HepG2 (cell line): ENCODE results near the gene COPZ2. TPM values are rescaled to one million over a fixed set of nuclear protein-coding genes. Genes with fewer than 3 reads are reported as not detected.
A peak's percentile ranks its signal among the peaks of the same experiment; 100 is the strongest.

ENCODE experiments used
- ARID2 ChIP-seq: sonication (generic); formaldehyde crosslinking; IDR thresholded peaks from 2 replicates; pipeline ENCODE4 v1.8.1; 2022; ENCODE audit warnings: mild to moderate bottlenecking, missing genetic modification reagents, borderline replicate concordance
- CHD4 ChIP-seq: fragments of 200-600 bp; sonication (generic); IDR thresholded peaks from 2 replicates; pipeline ENCODE4 v1.7.0; 2017; ENCODE audit warnings: mild to moderate bottlenecking, low read length, borderline replicate concordance
- DPF2 ChIP-seq: sonication (generic); formaldehyde crosslinking; IDR thresholded peaks from 2 replicates; pipeline ENCODE4 v1.4.0; 2020; ENCODE audit warnings: mild to moderate bottlenecking, low read depth, missing genetic modification reagents, borderline replicate concordance
- HHEX ChIP-seq: IDR thresholded peaks from 2 replicates; pipeline ENCODE4 v1.6.1; 2016; ENCODE audit warnings: control low read depth
- HOXA9 ChIP-seq: sonication (generic); formaldehyde crosslinking; IDR thresholded peaks from 2 replicates; pipeline ENCODE4 v1.8.1; 2022; ENCODE audit warnings: missing genetic modification reagents, mild to moderate bottlenecking, moderate library complexity, borderline replicate concordance
- KLF9 ChIP-seq: IDR thresholded peaks from 2 replicates; pipeline ENCODE4 v1.6.1; 2016; ENCODE audit warnings: low read depth
- MAX ChIP-seq: IDR thresholded peaks from 2 replicates; pipeline ENCODE4 v1.6.1; 2012; ENCODE audit warnings: inconsistent platforms
- NR2F6 ChIP-seq, 2 experiments: IDR thresholded peaks; 2 replicates each; pipeline ENCODE4 v1.6.1; 2016; ENCODE audit warnings: antibody characterized with exemption in 1 of 2, mild to moderate bottlenecking in 1 of 2
- SAP130 ChIP-seq: IDR thresholded peaks from 2 replicates; pipeline ENCODE4 v1.6.1; 2016; ENCODE audit warnings: low read depth
- YEATS2 ChIP-seq: sonication (generic); formaldehyde crosslinking; IDR thresholded peaks from 2 replicates; pipeline ENCODE4 v1.4.0; 2020; ENCODE audit warnings: missing genetic modification reagents, borderline replicate concordance
- ZMAT5 ChIP-seq: sonication (generic); formaldehyde crosslinking; IDR thresholded peaks from 2 replicates; pipeline ENCODE4 v1.5.0; 2020; ENCODE audit warnings: mild to moderate bottlenecking, low read depth, missing genetic modification reagents, borderline replicate concordance
- ZMYM2 ChIP-seq: sonication (generic); formaldehyde crosslinking; IDR thresholded peaks from 2 replicates; pipeline ENCODE4 v1.8.0; 2022; ENCODE audit warnings: mild to moderate bottlenecking, missing genetic modification reagents
- ZNF160 ChIP-seq: sonication (generic); formaldehyde crosslinking; IDR thresholded peaks from 2 replicates; pipeline ENCODE4 v1.8.0; 2022; ENCODE audit warnings: mild to moderate bottlenecking, inconsistent platforms, missing genetic modification reagents
- ZNF205 ChIP-seq: IDR thresholded peaks from 2 replicates; pipeline ENCODE4 v1.6.1; 2018; ENCODE audit warnings: missing biosample characterization, missing genetic modification reagents
- ZNF652 ChIP-seq: IDR thresholded peaks from 2 replicates; pipeline ENCODE4 v1.6.1; 2016; ENCODE audit warnings: low read depth, borderline replicate concordance
- ZNF782 ChIP-seq: sonication (generic); formaldehyde crosslinking; IDR thresholded peaks from 2 replicates; pipeline ENCODE4 v1.4.0; 2020; ENCODE audit warnings: missing genetic modification reagents, mild to moderate bottlenecking, borderline replicate concordance
- polyA plus RNA-seq, 8 experiments: library from polyadenylated mRNA; depleted of rRNA in 3 of 8; stranded (reverse) in 7 of 8; unstranded in 1 of 8; fragments of >200 nt; fragmentation: Illumina TruSeq in 4 of 8; extraction: Trizol in 4 of 8; gene quantifications; 2 replicates each; pipeline versions ENCODE4 v1.2.1 to v1.2.3, GENCODE V29; 2011 to 2016; ENCODE audit warnings: low read depth in 4 of 8, missing spikeins in 1 of 8, mixed read lengths in 1 of 8; ENCODE audit not compliant: insufficient read depth in 1 of 8
- total RNA-seq, 5 experiments: library from RNA; depleted of rRNA; stranded (reverse); fragments of >200 nt; fragmentation: Illumina TruSeq; extraction: Trizol; gene quantifications; 2 replicates each; pipeline ENCODE4 v1.2.3, GENCODE V29; 2016; ENCODE audit warnings: low read depth in 1 of 5
- TF ChIP-seq, protein P1 (sequence below): sonication (generic); formaldehyde crosslinking; IDR thresholded peaks from 2 replicates; pipeline ENCODE4 v1.4.0; 2020; ENCODE audit warnings: missing genetic modification reagents, borderline replicate concordance
- TF ChIP-seq, protein P2 (sequence below): sonication (generic); formaldehyde crosslinking; IDR thresholded peaks from 2 replicates; pipeline ENCODE4 v1.4.0; 2020; ENCODE audit warnings: mild to moderate bottlenecking, missing genetic modification reagents
- TF ChIP-seq, protein P3 (sequence below): sonication (generic); formaldehyde crosslinking; IDR thresholded peaks from 2 replicates; pipeline ENCODE4 v1.4.0; 2020; ENCODE audit warnings: missing genetic modification reagents, borderline replicate concordance

COPZ2 gene
- total and polyA plus RNA-seq, 2 of the 13 experiments (the other 11 are each of a cell fraction or from before 2014, with no cell fraction given), result 0.61 to 1.5 TPM

GRCh38 chr17:48037036-48037837 lies at the start of gene COPZ2 (continued):
- TF ChIP-seq, protein P1, sequence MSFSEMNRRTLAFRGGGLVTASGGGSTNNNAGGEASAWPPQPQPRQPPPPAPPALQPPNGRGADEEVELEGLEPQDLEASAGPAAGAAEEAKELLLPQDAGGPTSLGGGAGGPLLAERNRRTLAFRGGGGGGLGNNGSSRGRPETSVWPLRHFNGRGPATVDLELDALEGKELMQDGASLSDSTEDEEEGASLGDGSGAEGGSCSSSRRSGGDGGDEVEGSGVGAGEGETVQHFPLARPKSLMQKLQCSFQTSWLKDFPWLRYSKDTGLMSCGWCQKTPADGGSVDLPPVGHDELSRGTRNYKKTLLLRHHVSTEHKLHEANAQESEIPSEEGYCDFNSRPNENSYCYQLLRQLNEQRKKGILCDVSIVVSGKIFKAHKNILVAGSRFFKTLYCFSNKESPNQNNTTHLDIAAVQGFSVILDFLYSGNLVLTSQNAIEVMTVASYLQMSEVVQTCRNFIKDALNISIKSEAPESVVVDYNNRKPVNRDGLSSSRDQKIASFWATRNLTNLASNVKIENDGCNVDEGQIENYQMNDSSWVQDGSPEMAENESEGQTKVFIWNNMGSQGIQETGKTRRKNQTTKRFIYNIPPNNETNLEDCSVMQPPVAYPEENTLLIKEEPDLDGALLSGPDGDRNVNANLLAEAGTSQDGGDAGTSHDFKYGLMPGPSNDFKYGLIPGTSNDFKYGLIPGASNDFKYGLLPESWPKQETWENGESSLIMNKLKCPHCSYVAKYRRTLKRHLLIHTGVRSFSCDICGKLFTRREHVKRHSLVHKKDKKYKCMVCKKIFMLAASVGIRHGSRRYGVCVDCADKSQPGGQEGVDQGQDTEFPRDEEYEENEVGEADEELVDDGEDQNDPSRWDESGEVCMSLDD (CRISPR knock-in tag), result no peak
- TF ChIP-seq ZNF160 (CRISPR knock-in tag) (no peak), SAP130 (CRISPR knock-in tag) (peak; percentile 81), KLF9 (CRISPR knock-in tag) (no peak), ZNF782 (CRISPR knock-in tag) (no peak; the same call in 1 of the 2 replicates), DPF2 (no peak), CHD4 (no peak), MAX (peak; percentile 63; the same call in 1 of the 2 replicates), NR2F6 (IDR thresholded peaks at IDR 0.05) (no peak), NR2F6 (CRISPR knock-in tag; IDR thresholded peaks at IDR 0.05) (no peak; the same call in 1 of the 2 replicates), ZMYM2 (CRISPR knock-in tag) (no peak), HOXA9 (CRISPR knock-in tag) (no peak), YEATS2 (CRISPR knock-in tag) (no peak), ZNF205 (CRISPR knock-in tag) (no peak), ZMAT5 (CRISPR knock-in tag) (no peak), HHEX (CRISPR knock-in tag) (no peak), ZNF652 (CRISPR knock-in tag) (no peak), ARID2 (peak; percentile 83; the same call in 1 of the 2 replicates)
- TF ChIP-seq, protein P2, sequence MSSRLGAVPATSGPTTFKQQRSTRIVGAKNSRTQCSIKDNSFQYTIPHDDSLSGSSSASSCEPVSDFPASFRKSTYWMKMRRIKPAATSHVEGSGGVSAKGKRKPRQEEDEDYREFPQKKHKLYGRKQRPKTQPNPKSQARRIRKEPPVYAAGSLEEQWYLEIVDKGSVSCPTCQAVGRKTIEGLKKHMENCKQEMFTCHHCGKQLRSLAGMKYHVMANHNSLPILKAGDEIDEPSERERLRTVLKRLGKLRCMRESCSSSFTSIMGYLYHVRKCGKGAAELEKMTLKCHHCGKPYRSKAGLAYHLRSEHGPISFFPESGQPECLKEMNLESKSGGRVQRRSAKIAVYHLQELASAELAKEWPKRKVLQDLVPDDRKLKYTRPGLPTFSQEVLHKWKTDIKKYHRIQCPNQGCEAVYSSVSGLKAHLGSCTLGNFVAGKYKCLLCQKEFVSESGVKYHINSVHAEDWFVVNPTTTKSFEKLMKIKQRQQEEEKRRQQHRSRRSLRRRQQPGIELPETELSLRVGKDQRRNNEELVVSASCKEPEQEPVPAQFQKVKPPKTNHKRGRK, result peak; percentile 72; the same call in 1 of the 2 replicates
- TF ChIP-seq, protein P3, sequence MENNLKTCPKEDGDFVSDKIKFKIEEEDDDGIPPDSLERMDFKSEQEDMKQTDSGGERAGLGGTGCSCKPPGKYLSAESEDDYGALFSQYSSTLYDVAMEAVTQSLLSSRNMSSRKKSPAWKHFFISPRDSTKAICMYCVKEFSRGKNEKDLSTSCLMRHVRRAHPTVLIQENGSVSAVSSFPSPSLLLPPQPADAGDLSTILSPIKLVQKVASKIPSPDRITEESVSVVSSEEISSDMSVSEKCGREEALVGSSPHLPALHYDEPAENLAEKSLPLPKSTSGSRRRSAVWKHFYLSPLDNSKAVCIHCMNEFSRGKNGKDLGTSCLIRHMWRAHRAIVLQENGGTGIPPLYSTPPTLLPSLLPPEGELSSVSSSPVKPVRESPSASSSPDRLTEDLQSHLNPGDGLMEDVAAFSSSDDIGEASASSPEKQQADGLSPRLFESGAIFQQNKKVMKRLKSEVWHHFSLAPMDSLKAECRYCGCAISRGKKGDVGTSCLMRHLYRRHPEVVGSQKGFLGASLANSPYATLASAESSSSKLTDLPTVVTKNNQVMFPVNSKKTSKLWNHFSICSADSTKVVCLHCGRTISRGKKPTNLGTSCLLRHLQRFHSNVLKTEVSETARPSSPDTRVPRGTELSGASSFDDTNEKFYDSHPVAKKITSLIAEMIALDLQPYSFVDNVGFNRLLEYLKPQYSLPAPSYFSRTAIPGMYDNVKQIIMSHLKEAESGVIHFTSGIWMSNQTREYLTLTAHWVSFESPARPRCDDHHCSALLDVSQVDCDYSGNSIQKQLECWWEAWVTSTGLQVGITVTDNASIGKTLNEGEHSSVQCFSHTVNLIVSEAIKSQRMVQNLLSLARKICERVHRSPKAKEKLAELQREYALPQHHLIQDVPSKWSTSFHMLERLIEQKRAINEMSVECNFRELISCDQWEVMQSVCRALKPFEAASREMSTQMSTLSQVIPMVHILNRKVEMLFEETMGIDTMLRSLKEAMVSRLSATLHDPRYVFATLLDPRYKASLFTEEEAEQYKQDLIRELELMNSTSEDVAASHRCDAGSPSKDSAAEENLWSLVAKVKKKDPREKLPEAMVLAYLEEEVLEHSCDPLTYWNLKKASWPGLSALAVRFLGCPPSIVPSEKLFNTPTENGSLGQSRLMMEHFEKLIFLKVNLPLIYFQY (CRISPR knock-in tag), result peak; percentile 94; the same call in 1 of the 2 replicates
